GM19463 (cell line): Measurements from ENCODE around the gene AFAP1.

ENCODE experiments used
- ATAC-seq: cut with Tn5 transposase; IDR thresholded peaks from one replicate; pipeline ENCODE4 v1.9.1; 2021; ENCODE audit warnings: mild to moderate bottlenecking, moderate library complexity; ENCODE audit not compliant: unreplicated experiment

The AFAP1 gene

GRCh38 chr4:7708981-7709380 is 230.7 kb downstream of the AFAP1 start:
- ATAC-seq, result no peak
